ENCODE results near the gene CSNK1G3. TPM values are rescaled to one million over a fixed set of nuclear protein-coding genes. Genes with fewer than 3 reads are reported as not detected.
"Not testable (repeated sequence)": the region's sequence is repeated elsewhere in the genome, so short reads cannot be mapped to it uniquely, and the experiment has no call there.

The CSNK1G3 gene
- total RNA-seq, 1 donor from 2014 or later = 17.2 TPM

GRCh38 chr5:123628860-123629544 is 117.0 kb downstream of the CSNK1G3 start:
- DNase-seq (ENCODE audit: low spot score) = no peak
- ATAC-seq = no peak

- DNase-seq (ENCODE audit: low spot score) = no peak
- no peak for ATAC-seq
Measured at GRCh38 chr5:123636006-123636405, 124.0 kb downstream of the CSNK1G3 start.

- not testable (repeated sequence) for DNase-seq (ENCODE audit: low spot score); ATAC-seq
Measured at GRCh38 chr5:123637028-123637427, 125.1 kb downstream of the CSNK1G3 start.

GRCh38 chr5:123639244-123639643 is 127.3 kb downstream of the CSNK1G3 start:
- ATAC-seq = no peak
- DNase-seq (ENCODE audit: low spot score) = no peak

- ATAC-seq (no peak), DNase-seq (ENCODE audit: low spot score) (no peak)
Measured at GRCh38 chr5:123645024-123645603, 133.1 kb downstream of the CSNK1G3 start.

- ATAC-seq (no peak), DNase-seq (ENCODE audit: low spot score) (no peak)
Measured at GRCh38 chr5:123647066-123647465, 135.1 kb downstream of the CSNK1G3 start.

GRCh38 chr5:123651234-123651633 is 139.3 kb downstream of the CSNK1G3 start:
- ATAC-seq (no peak), DNase-seq (ENCODE audit: low spot score) (no peak)

- DNase-seq (ENCODE audit: low spot score) (no peak), ATAC-seq (no peak)
Measured at GRCh38 chr5:123659011-123659410, 147.0 kb downstream of the CSNK1G3 start.

GRCh38 chr5:123659495-123659894 is 147.5 kb downstream of the CSNK1G3 start:
- ATAC-seq = no peak
- no peak for DNase-seq (ENCODE audit: low spot score)

GRCh38 chr5:123664961-123665360 is 153.0 kb downstream of the CSNK1G3 start:
- DNase-seq (ENCODE audit: low spot score) (no peak), ATAC-seq (no peak)

- no peak for ATAC-seq
- no peak for DNase-seq (ENCODE audit: low spot score)
Measured at GRCh38 chr5:123665822-123666371, 153.9 kb downstream of the CSNK1G3 start.

Other genes with a start within 250 kb of the CSNK1G3 start
- gene CEP120, start 88.8 kb upstream of the CSNK1G3 start, total RNA-seq = 11.6 TPM

All from left lobe of liver (tissue), 2 donors.